Neuronal stem cell (in vitro differentiated cells): ENCODE measurements around the gene ATP5MK.
"Not testable (repeated sequence)": the region's sequence is repeated elsewhere in the genome, so short reads cannot be mapped to it uniquely, and the experiment has no call there.

Experiments used
- DNase-seq: peaks from one replicate; pipeline ENCODE4 v3.0.0-alpha.2; 2013; ENCODE audit warnings: low spot score
- H2AFZ ChIP-seq: one replicate; pipeline ENCODE4 v1.6.1; 2013; ENCODE audit warnings: mild to moderate bottlenecking, low read length, inconsistent platforms
- H2AK5ac ChIP-seq: 2 replicates; pipeline ENCODE4 v1.6.1; 2013; ENCODE audit warnings: low read depth, mild to moderate bottlenecking, inconsistent platforms, low read length, moderate library complexity, mixed read lengths
- H2BK120ac ChIP-seq: 2 replicates; pipeline ENCODE4 v1.6.1; 2013; ENCODE audit warnings: low read depth, mild to moderate bottlenecking, inconsistent platforms, low read length, moderate library complexity, mixed read lengths
- H2BK12ac ChIP-seq: one replicate; pipeline ENCODE4 v1.6.1; 2013; ENCODE audit warnings: low read length, inconsistent platforms
- H2BK15ac ChIP-seq: 2 replicates; pipeline ENCODE4 v1.6.1; 2013; ENCODE audit warnings: mild to moderate bottlenecking, low read length, inconsistent platforms, mixed read lengths
- H2BK5ac ChIP-seq: one replicate; pipeline ENCODE4 v1.6.1; 2013; ENCODE audit warnings: inconsistent platforms, mild to moderate bottlenecking, low read length, moderate library complexity
- H3K14ac ChIP-seq: one replicate; pipeline ENCODE4 v1.6.1; 2013; ENCODE audit warnings: low read length, inconsistent platforms
- H3K18ac ChIP-seq: 2 replicates; pipeline ENCODE4 v1.6.1; 2013; ENCODE audit warnings: low read length, inconsistent platforms
- H3K23ac ChIP-seq: 2 replicates; pipeline ENCODE4 v1.6.1; 2013; ENCODE audit warnings: low read depth, mild to moderate bottlenecking, mixed read lengths, low read length, inconsistent platforms; ENCODE audit not compliant: poor library complexity
- H3K27ac ChIP-seq: replicated peaks from 3 replicates; pipeline ENCODE4 v1.5.1; 2013; ENCODE audit warnings: low read length, inconsistent platforms
- H3K27me3 ChIP-seq, 3 experiments: 2 replicates each; pipeline ENCODE4 v1.6.1; 2013; ENCODE audit warnings: low read length in 3 of 3, mild to moderate bottlenecking in 2 of 3, inconsistent platforms in 1 of 3, low read depth in 1 of 3, mixed read lengths in 1 of 3, moderate library complexity in 1 of 3; ENCODE audit not compliant: control insufficient read depth in 3 of 3, insufficient read depth in 3 of 3
- H3K36me3 ChIP-seq, 2 donors: replicated peaks in 1 of 2; 2 replicates each; pipeline ENCODE4 v1.6.1; 2013; ENCODE audit warnings: low read length in 2 of 2; ENCODE audit not compliant: control insufficient read depth in 2 of 2, insufficient read depth in 2 of 2
- H3K4ac ChIP-seq: 2 replicates; pipeline ENCODE4 v1.6.1; 2013; ENCODE audit warnings: inconsistent platforms, mild to moderate bottlenecking, low read length, moderate library complexity
- H3K4me1 ChIP-seq, 2 donors: 1 replicate in 1 of 2; 2 replicates in 1 of 2; pipeline ENCODE4 v1.6.1; 2013; ENCODE audit warnings: low read length in 2 of 2, low read depth in 1 of 2; ENCODE audit not compliant: control insufficient read depth in 2 of 2, insufficient read depth in 1 of 2
- H3K4me2 ChIP-seq: one replicate; pipeline ENCODE4 v1.6.1; 2013; ENCODE audit warnings: mild to moderate bottlenecking, low read length, inconsistent platforms; ENCODE audit not compliant: insufficient read depth, poor library complexity, severe bottlenecking
- H3K4me3 ChIP-seq, 2 donors: 2 replicates each; pipeline ENCODE4 v1.5.1; 2013; ENCODE audit warnings: low read length in 2 of 2, mild to moderate bottlenecking in 2 of 2, inconsistent platforms in 1 of 2, moderate library complexity in 1 of 2
- H3K79me1 ChIP-seq: one replicate; pipeline ENCODE4 v1.6.1; 2013; ENCODE audit warnings: low read depth, mild to moderate bottlenecking, inconsistent platforms, low read length, moderate library complexity
- H3K9ac ChIP-seq: one replicate; pipeline ENCODE4 v1.6.1; 2013; ENCODE audit warnings: mild to moderate bottlenecking, low read depth, low read length, inconsistent platforms; ENCODE audit not compliant: poor library complexity
- H3K9me3 ChIP-seq, 2 donors: replicated peaks in 1 of 2; 2 replicates each; pipeline versions ENCODE3 to v1.6.1; 2013; ENCODE audit warnings: low read length in 2 of 2, mild to moderate bottlenecking in 2 of 2, inconsistent platforms in 1 of 2, low read depth in 1 of 2, mixed read lengths in 1 of 2, moderate library complexity in 1 of 2; ENCODE audit not compliant: control insufficient read depth in 2 of 2, insufficient read depth in 1 of 2
- H4K8ac ChIP-seq: one replicate; pipeline ENCODE4 v1.6.1; 2013; ENCODE audit warnings: low read depth, mild to moderate bottlenecking, inconsistent platforms, low read length, moderate library complexity
- H4K91ac ChIP-seq: one replicate; pipeline ENCODE4 v1.6.1; 2013; ENCODE audit warnings: low read length, low read depth, mild to moderate bottlenecking, inconsistent platforms; ENCODE audit not compliant: poor library complexity
- WGBS, 2 donors: extraction: QIAGEN DNeasy Blood & Tissue Kit; methylation state at CpG; one replicate each; pipeline ENCODE4 v1.1.7; 2013; ENCODE audit warnings: missing lambda C conversion rate in 2 of 2, mixed read lengths in 1 of 2; ENCODE audit not compliant: insufficient read length in 2 of 2, insufficient replicate concordance in 1 of 2; ENCODE audit errors: extremely low coverage in 2 of 2; 5-methylcytosine and 5-hydroxymethylcytosine counted together

ATP5MK gene

DNA sequence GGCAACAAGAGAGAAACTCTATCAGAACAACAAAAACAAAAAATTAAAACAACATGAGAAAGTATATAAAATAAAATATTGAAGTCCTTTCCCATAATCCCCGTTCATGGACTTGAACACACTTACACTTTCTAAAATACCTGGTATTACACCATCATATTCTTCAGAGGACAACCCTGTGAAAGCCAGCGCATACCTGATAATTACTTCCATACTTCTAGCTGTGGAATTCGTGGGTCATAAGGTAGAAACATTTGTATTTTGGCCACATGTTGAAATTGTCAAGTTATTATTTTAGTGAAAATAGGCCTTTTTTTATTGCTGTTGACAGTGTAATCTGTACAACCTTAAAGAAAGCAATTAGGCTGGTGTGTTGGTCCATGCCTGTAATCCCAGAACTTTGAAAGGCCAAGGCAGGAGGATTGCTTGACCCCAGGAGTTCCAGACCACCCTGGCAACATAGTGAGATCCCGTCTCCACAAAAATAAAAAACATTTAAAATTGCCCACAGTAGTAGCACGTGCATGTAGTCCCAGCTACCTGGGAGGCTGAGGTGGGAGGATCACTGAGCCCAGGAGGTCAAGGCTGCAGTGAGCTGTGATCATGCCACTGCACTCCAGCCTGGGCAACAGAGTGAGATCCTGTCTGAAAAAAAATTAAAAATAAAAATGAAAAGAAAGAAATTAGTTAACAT, 40.2 kb downstream of the ATP5MK start:
- Histone ChIP-seq H3K27ac (no peak overlapping the region), H3K4ac (no peak overlapping the region), H3K4me3 (no peak overlapping the region), H2BK5ac (no peak overlapping the region), H3K9me3 (no peaks in the 10 kb centered on the region), H4K91ac (no peak overlapping the region), H2BK12ac (no peak overlapping the region), H4K8ac (no peak overlapping the region), H2AK5ac (no peak overlapping the region), H3K18ac (no peak overlapping the region), H2BK15ac (no peak overlapping the region), H3K27me3 (no peaks in the 10 kb centered on the region), H2BK120ac (no peak overlapping the region), H3K36me3 (no peaks in the 10 kb centered on the region), H3K9ac (no peak overlapping the region), H3K23ac (no peak overlapping the region), H3K4me2 (no peak overlapping the region), H3K14ac (no peak overlapping the region), H3K4me1 (peaks cover 0 to 2% of the 10 kb centered on the region in 2 donors), H3K79me1 (no peaks in the 10 kb centered on the region), H2AFZ (no peak overlapping the region)
- WGBS, 2 donors, result no CpG with 5 or more reads among the region's 5 CpGs
- no peak for DNase-seq

DNA sequence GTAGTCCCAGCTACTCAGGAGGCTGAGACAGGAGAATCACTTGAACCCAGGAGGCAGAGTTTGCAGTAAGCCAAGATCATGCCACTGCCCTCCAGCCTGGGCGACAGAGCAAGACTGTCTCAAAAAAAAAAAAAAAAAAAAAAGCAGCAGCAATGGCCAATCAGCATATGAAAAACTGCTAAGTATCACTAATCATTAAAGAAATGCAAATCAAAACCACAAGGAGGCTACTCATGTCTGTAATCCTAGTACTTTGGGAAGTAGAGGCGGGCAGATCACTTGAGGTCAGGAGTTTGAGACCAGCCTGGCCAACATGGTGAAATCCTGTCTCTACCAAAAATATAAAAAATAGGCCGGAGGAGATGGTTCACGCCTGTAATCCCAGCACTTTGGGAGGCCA, 41.7 kb downstream of the ATP5MK start:
- H2AFZ ChIP-seq, H3K14ac ChIP-seq: not testable (repeated sequence)

DNA sequence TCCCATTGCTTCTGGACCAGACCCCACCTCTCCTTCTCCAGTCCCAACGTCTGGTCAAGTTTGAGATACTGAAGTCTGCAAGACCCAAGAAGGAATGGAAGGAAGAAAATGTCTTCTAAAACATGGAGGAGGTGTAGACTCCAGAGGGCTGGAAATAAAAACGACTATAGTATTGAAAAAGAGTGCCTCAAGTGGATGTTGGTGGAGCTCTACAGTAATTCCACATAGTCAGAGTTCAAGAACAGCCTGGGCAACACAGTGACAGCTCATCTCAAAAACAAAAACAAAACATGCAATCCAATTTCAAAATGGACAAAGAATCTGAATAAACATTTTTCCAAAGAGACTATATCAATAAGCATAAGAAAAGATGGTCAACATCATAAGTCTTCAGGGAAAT, 43.0 kb downstream of the ATP5MK start:
- H2BK5ac ChIP-seq, result no peak overlapping the region
- H2AK5ac ChIP-seq, result no peak overlapping the region
- no CpG with 5 or more reads among the region's 2 CpGs for WGBS, 2 donors
- H3K9me3 ChIP-seq, result no peaks in the 10 kb centered on the region
- peaks cover 0 to 10% of the 10 kb centered on the region in 2 donors for H3K36me3 ChIP-seq
- H3K9ac ChIP-seq, result no peak overlapping the region
- H3K79me1 ChIP-seq, result no peaks in the 10 kb centered on the region
- H3K23ac ChIP-seq, result no peak overlapping the region
- H3K27me3 ChIP-seq, result no peaks in the 10 kb centered on the region
- H2BK15ac ChIP-seq, result no peak overlapping the region
- no peak overlapping the region for H3K4me3 ChIP-seq
- no peak overlapping the region for H3K4ac ChIP-seq
- H2BK12ac ChIP-seq, result no peak overlapping the region
- no peak for DNase-seq
- H3K18ac ChIP-seq, result no peak overlapping the region
- H2AFZ ChIP-seq, result peak overlapping the region; percentile 41
- no peak overlapping the region for H3K14ac ChIP-seq
- H4K91ac ChIP-seq, result no peak overlapping the region
- no peak overlapping the region for H3K4me2 ChIP-seq
- no peak overlapping the region for H3K27ac ChIP-seq
- no peak overlapping the region for H2BK120ac ChIP-seq
- H3K4me1 ChIP-seq, result peaks cover 0 to 2% of the 10 kb centered on the region in 2 donors
- no peak overlapping the region for H4K8ac ChIP-seq

More for the DNA sequence above, 41.7 kb downstream of the ATP5MK start:
- H3K4me3 ChIP-seq, H4K8ac ChIP-seq, H3K4me1 ChIP-seq, DNase-seq, H2BK120ac ChIP-seq, H3K36me3 ChIP-seq, H2BK12ac ChIP-seq, H2AK5ac ChIP-seq, H4K91ac ChIP-seq, H3K4ac ChIP-seq, H3K9ac ChIP-seq, H3K18ac ChIP-seq, H3K4me2 ChIP-seq, H3K27me3 ChIP-seq, H3K23ac ChIP-seq, H3K27ac ChIP-seq, H3K79me1 ChIP-seq, H2BK15ac ChIP-seq, H3K9me3 ChIP-seq, H2BK5ac ChIP-seq: not testable (repeated sequence)
- WGBS, 2 donors, result no CpG with 5 or more reads among the region's 4 CpGs

GRCh38 chr10:103350517-103351260, 45.6 kb downstream of the ATP5MK start, which contains the start of gene PCGF6:
Gene PCGF6 (minus strand): TSS chr10:103351140. CDS start chr10:103351066, 74 bp downstream.
- Histone ChIP-seq H3K36me3 (peaks cover 3 to 30% of the 10 kb centered on the region in 2 donors), H3K14ac (peak within 1 kb of the TSS; percentile 75), H2BK120ac (no peak within 1 kb of the TSS), H2BK5ac (peak within 1 kb of the TSS; percentile 82), H2BK15ac (no peak within 1 kb of the TSS), H3K23ac (peak within 1 kb of the TSS; percentile 35), H3K4ac (no peak within 1 kb of the TSS), H3K18ac (peak within 1 kb of the TSS; percentile 94), H3K79me1 (no peaks in the 10 kb centered on the region), H3K27me3 (no peaks in the 10 kb centered on the region), H3K4me3 (peak within 1 kb of the TSS; percentile 75 to 95), H3K4me1 (peaks cover 0 to 2% of the 10 kb centered on the region in 2 donors), H3K27ac (peak within 1 kb of the TSS; percentile 85), H2AFZ (peak within 1 kb of the TSS; percentile 97), H3K4me2 (peak within 1 kb of the TSS; percentile 60), H3K9ac (peak within 1 kb of the TSS; percentile 93), H3K9me3 (no peaks in the 10 kb centered on the region), H4K8ac (no peak within 1 kb of the TSS), H2BK12ac (peak within 1 kb of the TSS; percentile 63), H2AK5ac (no peak within 1 kb of the TSS), H4K91ac (no peak within 1 kb of the TSS)
- WGBS, 2 donors, result no CpG with 5 or more reads among the region's 82 CpGs
- peak; percentile 88 for DNase-seq
